Activated T-cell treated with anti-CD3 and anti-CD28 coated beads for 48 hours (primary cell): ENCODE data around the gene CDH13.

Experiments used
- DNase-seq: peaks from one replicate; pipeline ENCODE4 v3.0.0-alpha.2; 2020; ENCODE audit warnings: low read depth

The CDH13 gene

GRCh38 chr16:82846806-82847205 is 220.0 kb downstream of the CDH13 start:
- no peak for DNase-seq

GRCh38 chr16:82848013-82848412 is 221.2 kb downstream of the CDH13 start:
- no peak for DNase-seq

- no peak for DNase-seq
These were observed 225.7 kb downstream of the CDH13 start for GRCh38 chr16:82852388-82853008.

- no peak for DNase-seq
These were observed 228.7 kb downstream of the CDH13 start for GRCh38 chr16:82855471-82855870.

- DNase-seq = no peak
These were observed 231.1 kb downstream of the CDH13 start for GRCh38 chr16:82857693-82858365.

- DNase-seq = no peak
These were observed 232.9 kb downstream of the CDH13 start for GRCh38 chr16:82859662-82860061.

GRCh38 chr16:82860071-82860470 is 233.3 kb downstream of the CDH13 start:
- DNase-seq = no peak

GRCh38 chr16:82862057-82862456 is 235.3 kb downstream of the CDH13 start:
- DNase-seq = no peak

- no peak for DNase-seq
These were observed 237.7 kb downstream of the CDH13 start for GRCh38 chr16:82864332-82865040.

GRCh38 chr16:82865412-82865811 is 238.6 kb downstream of the CDH13 start:
- no peak for DNase-seq

- no peak for DNase-seq
These were observed 240.7 kb downstream of the CDH13 start for GRCh38 chr16:82867485-82867884.

GRCh38 chr16:82874271-82874670 is 247.5 kb downstream of the CDH13 start:
- no peak for DNase-seq

- no peak for DNase-seq
These were observed 247.9 kb downstream of the CDH13 start for GRCh38 chr16:82874672-82875071.

GRCh38 chr16:82876951-82877350 is 250.2 kb downstream of the CDH13 start:
- DNase-seq = no peak

GRCh38 chr16:82878466-82878865 is 251.7 kb downstream of the CDH13 start:
- no peak for DNase-seq

GRCh38 chr16:82880346-82880745 is 253.6 kb downstream of the CDH13 start:
- no peak for DNase-seq

- no peak for DNase-seq
These were observed 254.7 kb downstream of the CDH13 start for GRCh38 chr16:82881516-82881915.

GRCh38 chr16:82882226-82882625 is 255.5 kb downstream of the CDH13 start:
- no peak for DNase-seq

GRCh38 chr16:82882982-82883835 is 256.4 kb downstream of the CDH13 start:
- DNase-seq = no peak

GRCh38 chr16:82884320-82884898 is 257.6 kb downstream of the CDH13 start:
- DNase-seq = no peak

- DNase-seq = no peak
These were observed 259.4 kb downstream of the CDH13 start for GRCh38 chr16:82886146-82886545.

GRCh38 chr16:82888591-82889001 is 261.8 kb downstream of the CDH13 start:
- DNase-seq = no peak
